KMS-11 (cell line): Measurements from ENCODE around the gene SP3.

Experiments used
- H2AFZ ChIP-seq: fragments of 200-600 bp; sonication (generic); 2 replicates; pipeline ENCODE4 v1.6.1; 2016; ENCODE audit warnings: antibody characterized with exemption, mixed run types, low read depth
- H3K27ac ChIP-seq: fragments of 200-600 bp; sonication (generic); 2 replicates; pipeline ENCODE4 v1.6.1; 2016; ENCODE audit warnings: mild to moderate bottlenecking, mixed run types
- H3K27me3 ChIP-seq: fragments of 200-600 bp; sonication (generic); 2 replicates; pipeline ENCODE4 v1.6.1; 2017; ENCODE audit warnings: mild to moderate bottlenecking, low read depth, mixed run types, moderate library complexity; ENCODE audit not compliant: insufficient read depth
- H3K36me3 ChIP-seq: fragments of 200-600 bp; sonication (generic); 2 replicates; pipeline ENCODE4 v1.6.1; 2017; ENCODE audit warnings: mild to moderate bottlenecking, mixed run types; ENCODE audit not compliant: insufficient read depth
- H3K4me1 ChIP-seq: fragments of 200-600 bp; sonication (generic); 2 replicates; pipeline ENCODE4 v1.6.1; 2016; ENCODE audit warnings: mild to moderate bottlenecking, low read depth, mixed run types; ENCODE audit not compliant: poor library complexity, severe bottlenecking
- H3K4me2 ChIP-seq: fragments of 200-600 bp; sonication (generic); 2 replicates; pipeline ENCODE4 v1.7.0; 2016; ENCODE audit warnings: mild to moderate bottlenecking, mixed run types
- H3K4me3 ChIP-seq: fragments of 200-600 bp; sonication (generic); IDR thresholded peaks from 2 replicates; pipeline ENCODE4 v1.6.1; 2017; ENCODE audit warnings: low read depth, low read length, mixed read lengths; ENCODE audit not compliant: insufficient read depth
- H3K79me2 ChIP-seq: fragments of 200-600 bp; sonication (generic); 2 replicates; pipeline ENCODE4 v1.6.1; 2016; ENCODE audit warnings: low read depth, mixed run types; ENCODE audit not compliant: insufficient read depth
- H3K9ac ChIP-seq: fragments of 200-600 bp; sonication (generic); 2 replicates; pipeline ENCODE4 v1.6.1; 2016; ENCODE audit warnings: mild to moderate bottlenecking, mixed run types
- H4K20me1 ChIP-seq: fragments of 200-600 bp; sonication (generic); 2 replicates; pipeline ENCODE4 v1.6.1; 2016; ENCODE audit warnings: mild to moderate bottlenecking, mixed run types; ENCODE audit not compliant: insufficient read depth
- CTCF ChIP-seq: fragments of 200-600 bp; sonication (generic); conservative IDR thresholded peaks from 2 replicates; pipeline ENCODE4 v1.6.1; 2017; ENCODE audit warnings: low read depth, mild to moderate bottlenecking, antibody characterized with exemption, low read length, moderate library complexity, mixed read lengths

Gene SP3

DNA sequence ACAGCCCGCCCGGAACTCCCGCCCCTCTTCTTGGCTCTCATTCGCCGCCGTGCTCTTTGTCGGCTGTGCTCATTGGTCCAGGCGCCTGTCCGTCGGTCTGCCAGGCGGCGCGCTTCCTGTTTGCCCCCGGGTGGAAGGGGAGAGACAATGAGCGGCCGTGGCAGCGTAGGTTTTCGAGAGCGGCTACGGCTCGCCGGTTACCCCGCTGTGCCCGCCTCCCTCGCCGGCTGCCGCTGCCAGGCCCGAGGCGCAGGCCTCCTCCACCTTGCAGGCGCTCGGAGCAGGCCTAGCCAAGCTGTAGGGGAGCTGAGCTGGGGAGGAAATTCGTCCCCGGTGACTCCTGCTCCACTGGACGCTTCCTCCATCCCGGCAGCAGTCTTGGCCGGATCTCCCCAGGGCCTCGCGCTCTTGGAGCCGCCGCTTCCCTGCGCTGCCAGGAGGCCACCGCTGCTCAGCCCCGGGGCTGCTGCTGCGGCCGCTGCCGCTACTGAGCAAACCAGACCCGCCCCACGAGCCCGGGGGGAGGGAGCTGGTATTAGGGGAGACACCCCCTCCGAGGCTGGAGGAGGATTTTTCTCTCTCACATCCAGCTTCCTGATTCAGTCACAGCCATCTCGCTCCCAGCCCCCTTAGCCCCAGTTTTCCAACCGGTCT, at the start of gene SP3:
Gene SP3, minus strand, starts transcription at position 2 of the 654 bp plus-strand sequence. CDS start 202 bp downstream, outside the sequence.
- peak within 1 kb of the TSS; percentile 58 for H3K4me3 ChIP-seq
- peak within 1 kb of the TSS; percentile 98 for H3K27ac ChIP-seq
- peak within 1 kb of the TSS; percentile 62 for H3K4me2 ChIP-seq
- H3K79me2 ChIP-seq = peaks cover 45% of the 10 kb centered on the region
- peak within 1 kb of the TSS; percentile 56 for H2AFZ ChIP-seq
- no peaks in the 10 kb centered on the region for H3K36me3 ChIP-seq
- no peak for TF ChIP-seq CTCF
- H3K4me1 ChIP-seq = peaks cover 23% of the 10 kb centered on the region
- no peaks in the 10 kb centered on the region for H3K27me3 ChIP-seq
- peaks cover 4% of the 10 kb centered on the region; the same call in 1 of the 2 replicates for H4K20me1 ChIP-seq
- H3K9ac ChIP-seq = peak within 1 kb of the TSS; percentile 99

GRCh38 chr2:174014699-174015070, 49.5 kb upstream of the SP3 start:
- Histone ChIP-seq H3K27ac (no peak overlapping the region), H3K79me2 (no peaks in the 10 kb centered on the region), H3K9ac (no peak overlapping the region), H4K20me1 (no peaks in the 10 kb centered on the region), H3K4me1 (no peaks in the 10 kb centered on the region), H3K36me3 (no peaks in the 10 kb centered on the region), H2AFZ (no peak overlapping the region), H3K4me3 (no peak overlapping the region), H3K27me3 (no peaks in the 10 kb centered on the region), H3K4me2 (no peak overlapping the region)
- no peak for TF ChIP-seq CTCF

DNA sequence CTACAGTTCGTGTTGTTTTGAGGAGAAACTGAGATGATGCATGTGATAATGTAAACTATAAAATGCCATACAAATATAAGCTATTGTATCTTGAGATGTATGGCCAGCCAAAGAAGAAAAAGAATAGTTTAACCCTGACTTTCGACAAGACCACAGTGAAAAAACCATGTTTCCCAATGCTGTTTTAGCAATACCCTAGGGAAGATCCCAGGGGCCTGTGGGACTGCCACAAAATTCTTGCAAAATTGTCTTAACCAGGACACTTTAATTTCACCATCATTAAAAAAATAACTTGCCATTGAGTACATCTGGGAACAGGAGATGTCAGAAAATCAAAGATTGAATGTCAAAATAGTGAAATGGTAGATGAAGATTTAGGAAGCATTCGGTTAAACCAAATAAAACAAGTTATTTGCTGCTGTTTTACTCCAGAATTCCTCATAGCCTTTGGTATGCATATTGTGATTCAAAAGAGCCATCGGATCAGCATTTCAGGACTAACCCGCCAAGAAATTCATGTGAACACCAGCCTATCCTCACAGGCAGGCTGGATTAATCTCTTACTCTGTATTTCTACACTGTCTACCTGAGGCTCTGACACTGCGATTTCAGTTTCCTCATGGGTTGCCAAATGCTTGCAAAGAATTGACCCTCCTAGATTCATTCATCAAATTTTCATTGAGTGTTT, 49.0 kb upstream of the SP3 start:
- Histone ChIP-seq H3K36me3 (no peaks in the 10 kb centered on the region), H3K4me1 (no peaks in the 10 kb centered on the region), H4K20me1 (no peaks in the 10 kb centered on the region), H3K27me3 (no peaks in the 10 kb centered on the region), H3K9ac (no peak overlapping the region), H3K79me2 (no peaks in the 10 kb centered on the region), H2AFZ (no peak overlapping the region), H3K4me3 (no peak overlapping the region), H3K27ac (no peak overlapping the region), H3K4me2 (no peak overlapping the region)
- TF ChIP-seq CTCF = no peak

GRCh38 chr2:174013315-174013751, 48.2 kb upstream of the SP3 start:
- Histone ChIP-seq H3K27ac (no peak overlapping the region), H3K79me2 (no peaks in the 10 kb centered on the region), H3K9ac (no peak overlapping the region), H3K4me2 (no peak overlapping the region), H3K36me3 (no peaks in the 10 kb centered on the region), H4K20me1 (no peaks in the 10 kb centered on the region), H2AFZ (no peak overlapping the region), H3K4me1 (no peaks in the 10 kb centered on the region), H3K4me3 (no peak overlapping the region), H3K27me3 (no peaks in the 10 kb centered on the region)
- no peak for TF ChIP-seq CTCF
